ENCODE data around the gene C2orf74.

- no peak for TF ChIP-seq POLR2A (IDR thresholded peaks at IDR 0.05)
- TF ChIP-seq CTCF (IDR thresholded peaks at IDR 0.05): no peak
Observed at GRCh38 chr2:61185231-61185728, 23.3 kb downstream of the C2orf74 start.
